BJ (cell line): ENCODE measurements around the gene TIMP2. TPM values are rescaled to one million over a fixed set of nuclear protein-coding genes. Genes with fewer than 3 reads are reported as not detected.

Source experiments
- CTCF ChIA-PET: fragments of 350-600 bp; formaldehyde crosslinking; extraction: SDS; loops from one replicate; lab custom pipeline; 2021; ENCODE audit warnings: antibody characterized with exemption, inconsistent platforms; lab: Yijun Ruan, JAX
- POLR2A ChIA-PET: fragments of 300-600 bp; sonication (Branson Sonifier 250); formaldehyde crosslinking; extraction: SDS; loops from one replicate; lab custom pipeline; 2021; ENCODE audit warnings: antibody characterized with exemption; lab: Charles Lee
- DNase-seq: peaks from one replicate; pipeline ENCODE4 v3.0.0-alpha.2; 2011; ENCODE audit warnings: low read depth
- H3K27me3 ChIP-seq: 2 replicates; pipeline ENCODE4 v1.6.0; 2011; ENCODE audit warnings: low read length; ENCODE audit not compliant: control insufficient read depth, insufficient read depth
- H3K36me3 ChIP-seq: 2 replicates; pipeline ENCODE4 v1.5.1; 2011; ENCODE audit warnings: low read length; ENCODE audit not compliant: control insufficient read depth, insufficient read depth
- H3K4me3 ChIP-seq: 2 replicates; pipeline ENCODE4 v1.5.1; 2011; ENCODE audit warnings: low read depth, mild to moderate bottlenecking, control low read depth, low read length
- polyA plus RNA-seq: library from polyadenylated mRNA; depleted of rRNA; stranded (reverse); fragments of >200 nt; gene quantifications from 2 replicates; pipeline ENCODE4 v1.2.3, GENCODE V29; 2011
- TF ChIP-seq, protein P1 (sequence below): IDR thresholded peaks from 2 replicates; pipeline ENCODE4 v1.5.1; 2011; ENCODE audit warnings: low read depth, mild to moderate bottlenecking, control low read depth, inconsistent platforms, low read length, moderate library complexity; ENCODE audit not compliant: insufficient read depth

Gene TIMP2
- polyA plus RNA-seq, 1 experiment: 361 TPM

DNA sequence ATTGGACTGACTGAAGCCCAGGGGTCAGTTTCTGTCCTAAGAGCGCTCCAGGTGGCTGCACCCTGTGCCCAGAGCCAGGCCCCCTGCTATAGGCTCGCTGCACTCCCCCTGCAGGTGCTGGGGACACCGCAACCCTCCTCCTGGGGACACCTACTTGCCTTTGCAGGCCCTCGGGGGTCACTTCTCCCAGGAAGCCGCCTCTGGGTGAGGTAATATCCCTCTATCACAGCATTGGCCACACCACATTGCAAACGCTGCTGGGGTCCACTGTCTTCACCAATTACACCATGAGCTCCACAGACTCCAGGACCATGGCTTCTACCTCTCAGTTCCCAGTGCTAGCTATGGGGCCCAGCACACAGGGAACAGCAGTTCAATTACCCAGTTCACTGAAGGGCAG is 99.5 kb downstream of the TIMP2 start:
- POLR2A ChIA-PET: no interaction called here
- CTCF ChIA-PET: no interaction called here
- DNase-seq: no peak
- TF ChIP-seq, protein P1, sequence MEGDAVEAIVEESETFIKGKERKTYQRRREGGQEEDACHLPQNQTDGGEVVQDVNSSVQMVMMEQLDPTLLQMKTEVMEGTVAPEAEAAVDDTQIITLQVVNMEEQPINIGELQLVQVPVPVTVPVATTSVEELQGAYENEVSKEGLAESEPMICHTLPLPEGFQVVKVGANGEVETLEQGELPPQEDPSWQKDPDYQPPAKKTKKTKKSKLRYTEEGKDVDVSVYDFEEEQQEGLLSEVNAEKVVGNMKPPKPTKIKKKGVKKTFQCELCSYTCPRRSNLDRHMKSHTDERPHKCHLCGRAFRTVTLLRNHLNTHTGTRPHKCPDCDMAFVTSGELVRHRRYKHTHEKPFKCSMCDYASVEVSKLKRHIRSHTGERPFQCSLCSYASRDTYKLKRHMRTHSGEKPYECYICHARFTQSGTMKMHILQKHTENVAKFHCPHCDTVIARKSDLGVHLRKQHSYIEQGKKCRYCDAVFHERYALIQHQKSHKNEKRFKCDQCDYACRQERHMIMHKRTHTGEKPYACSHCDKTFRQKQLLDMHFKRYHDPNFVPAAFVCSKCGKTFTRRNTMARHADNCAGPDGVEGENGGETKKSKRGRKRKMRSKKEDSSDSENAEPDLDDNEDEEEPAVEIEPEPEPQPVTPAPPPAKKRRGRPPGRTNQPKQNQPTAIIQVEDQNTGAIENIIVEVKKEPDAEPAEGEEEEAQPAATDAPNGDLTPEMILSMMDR: no peak
- Histone ChIP-seq H3K27me3 (no peaks in the 10 kb centered on the region), H3K4me3 (no peak overlapping the region), H3K36me3 (peaks cover 26% of the 10 kb centered on the region)

DNA sequence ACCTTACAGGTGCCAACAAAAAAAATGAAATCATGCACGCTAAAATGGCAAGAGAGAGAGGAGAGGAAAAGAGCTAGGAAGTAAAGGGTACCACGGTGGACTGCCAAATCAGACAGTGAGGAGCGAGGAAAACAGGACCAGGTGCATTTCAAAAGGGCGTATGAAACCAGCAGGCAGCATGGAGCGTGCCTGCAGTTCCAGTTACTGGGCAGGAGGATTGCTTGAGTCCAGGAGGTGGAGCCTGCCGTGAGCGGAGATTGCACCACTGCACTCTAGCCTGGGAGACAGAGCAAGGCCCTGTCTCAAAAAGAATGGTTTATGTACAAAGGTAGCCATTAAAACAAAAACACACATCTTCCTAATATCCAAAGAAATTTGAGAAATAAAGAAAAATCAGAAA is 100.9 kb downstream of the TIMP2 start:
- peaks cover 37% of the 10 kb centered on the region for H3K36me3 ChIP-seq
- TF ChIP-seq, protein P1: no peak
- H3K27me3 ChIP-seq: no peaks in the 10 kb centered on the region
- H3K4me3 ChIP-seq: no peak overlapping the region
- CTCF ChIA-PET: interaction anchor here (1.7 to 2.5 kb wide), 2 partner anchors 8 to 27 kb away, joined by 5 read pairs; no protein-coding TSS in a partner anchor
- POLR2A ChIA-PET: no interaction called here
- no peak for DNase-seq

DNA sequence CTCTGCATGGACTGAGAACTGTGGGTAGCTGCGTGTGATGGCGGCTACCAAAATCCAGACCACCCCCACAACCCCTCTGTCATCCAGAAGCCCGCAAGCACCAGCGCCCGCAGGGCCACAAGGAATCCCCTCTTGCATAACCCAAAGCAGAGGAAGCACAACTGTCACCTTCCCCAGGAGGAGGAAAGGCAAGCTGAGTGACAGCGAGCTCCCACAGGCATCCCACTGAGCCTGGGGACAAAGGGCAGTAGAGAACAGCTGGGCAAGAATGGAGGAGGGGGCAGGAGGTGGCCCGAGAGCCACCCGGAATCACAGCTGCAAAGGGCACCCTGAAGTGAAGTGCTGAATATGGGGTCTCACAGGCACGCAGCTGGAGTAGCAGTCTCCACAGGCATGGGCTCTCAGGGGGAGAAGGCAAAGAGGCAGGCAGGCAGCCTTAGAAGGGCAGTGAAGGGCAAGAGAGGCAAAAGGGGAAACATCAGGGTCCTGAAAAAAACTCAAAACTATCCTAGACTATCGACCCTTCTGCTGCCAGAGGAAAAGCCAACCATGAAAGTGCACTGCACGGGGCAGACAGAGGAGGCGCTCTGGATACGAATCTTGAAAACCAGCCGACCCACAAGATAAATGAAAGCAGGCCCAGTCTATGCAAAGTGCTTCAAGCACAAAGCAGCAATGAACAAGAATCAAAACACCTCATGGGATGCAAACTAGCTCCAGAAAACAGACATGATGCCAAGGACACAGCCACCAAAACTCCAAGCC is 101.7 kb downstream of the TIMP2 start:
- Histone ChIP-seq H3K36me3 (peaks cover 34% of the 10 kb centered on the region), H3K27me3 (no peaks in the 10 kb centered on the region), H3K4me3 (no peak overlapping the region)
- POLR2A ChIA-PET: no interaction called here
- TF ChIP-seq, protein P1: no peak
- no peak for DNase-seq
- CTCF ChIA-PET: interaction anchor here (0.6 to 2.5 kb wide), 9 partner anchors 9 to 327 kb away, joined by 3 to 6 read pairs (median 3); no protein-coding TSS in a partner anchor

DNA sequence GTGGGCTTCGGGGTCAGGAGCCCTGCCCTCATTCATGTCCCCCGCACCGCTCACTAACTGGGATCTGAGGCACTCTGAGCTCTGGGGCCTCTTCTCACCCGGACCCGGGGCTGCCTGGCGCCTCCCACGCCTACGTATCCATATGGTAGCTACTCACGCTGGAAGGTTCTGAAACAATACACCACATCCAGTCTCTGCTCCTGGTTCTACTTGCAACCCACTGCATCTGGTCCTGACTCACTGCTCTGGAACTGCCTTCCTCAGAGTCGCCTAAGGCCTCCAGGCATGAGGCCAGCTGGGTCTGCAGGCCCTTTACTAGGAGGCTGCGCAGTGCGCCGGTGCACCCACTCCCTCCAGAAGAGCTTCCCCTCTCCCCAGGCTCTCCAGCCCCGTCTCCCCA is 102.6 kb downstream of the TIMP2 start:
- peak; percentile 95 for DNase-seq
- no peaks in the 10 kb centered on the region for H3K27me3 ChIP-seq
- CTCF ChIA-PET: interaction anchor here (0.5 to 2.9 kb wide), 11 partner anchors 9 to 942 kb away, joined by 3 to 10 read pairs (median 3); no protein-coding TSS in a partner anchor
- POLR2A ChIA-PET: no interaction called here
- peaks cover 40% of the 10 kb centered on the region for H3K36me3 ChIP-seq
- TF ChIP-seq, protein P1: no peak
- H3K4me3 ChIP-seq: no peak overlapping the region

DNA sequence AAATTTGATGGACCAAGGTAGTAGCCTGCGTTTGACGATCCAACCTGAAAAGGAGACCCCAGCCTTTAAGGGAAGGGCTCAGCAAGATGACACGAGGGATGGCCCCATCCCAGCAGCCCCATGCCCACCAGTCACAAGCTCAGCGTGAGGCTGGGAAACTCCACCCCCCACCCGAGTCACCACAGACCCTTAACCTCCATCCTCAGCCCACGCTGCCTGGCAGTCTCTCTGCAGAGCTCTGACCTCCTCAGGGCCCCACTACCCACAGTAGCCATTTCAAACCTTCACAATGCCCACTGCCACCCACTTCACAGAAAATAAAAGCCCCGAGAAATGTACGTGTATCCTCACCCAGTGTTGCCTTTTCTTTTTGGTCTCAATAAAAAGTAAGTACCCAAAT is 103.2 kb downstream of the TIMP2 start:
- CTCF ChIA-PET: interaction anchor here (0.8 to 2.9 kb wide), 9 partner anchors 10 to 325 kb away, joined by 3 to 10 read pairs (median 3); no protein-coding TSS in a partner anchor
- Histone ChIP-seq H3K4me3 (no peak overlapping the region), H3K36me3 (peaks cover 41% of the 10 kb centered on the region), H3K27me3 (no peaks in the 10 kb centered on the region)
- TF ChIP-seq, protein P1: no peak
- DNase-seq: no peak
- POLR2A ChIA-PET: no interaction called here
